Fibroblast of lung (primary cell): ENCODE results near the gene SLC17A9. TPM values are rescaled to one million over a fixed set of nuclear protein-coding genes. Genes with fewer than 3 reads are reported as not detected.

Experiments
- DNase-seq, 2 donors: peaks; one replicate each; pipeline versions ENCODE4 v3.0.0 to v3.0.0-alpha.2; 2010; ENCODE audit warnings: low read depth in 2 of 2
- H2AFZ ChIP-seq: 2 replicates; pipeline ENCODE4 v1.5.1; 2012; ENCODE audit warnings: low read length, control low read depth, inconsistent platforms
- H3K27ac ChIP-seq: 2 replicates; pipeline ENCODE4 v1.5.1; 2011; ENCODE audit warnings: low read length, control low read depth; ENCODE audit not compliant: insufficient read depth
- H3K27me3 ChIP-seq: 2 replicates; pipeline ENCODE4 v1.5.1; 2011; ENCODE audit warnings: mild to moderate bottlenecking, low read length; ENCODE audit not compliant: control insufficient read depth, insufficient read depth
- H3K36me3 ChIP-seq: 2 replicates; pipeline ENCODE4 v1.5.1; 2011; ENCODE audit warnings: low read length; ENCODE audit not compliant: control insufficient read depth, insufficient read depth
- H3K4me1 ChIP-seq: 2 replicates; pipeline ENCODE4 v1.5.1; 2011; ENCODE audit warnings: low read length; ENCODE audit not compliant: control insufficient read depth, insufficient read depth; ENCODE audit errors: extremely low read depth
- H3K4me2 ChIP-seq: 2 replicates; pipeline ENCODE4 v1.5.1; 2011; ENCODE audit warnings: low read length, control low read depth; ENCODE audit not compliant: insufficient read depth; ENCODE audit errors: extremely low read depth
- H3K4me3 ChIP-seq, 4 experiments: fragments of 200-600 bp in 1 of 4; sonication (generic) in 1 of 4; replicated peaks in 1 of 4; 2 replicates each; pipeline ENCODE4 v1.5.1; 2011 to 2016; ENCODE audit warnings: low read length in 4 of 4, low read depth in 3 of 4, mild to moderate bottlenecking in 3 of 4, control low read depth in 2 of 4, inconsistent platforms in 1 of 4, mixed read lengths in 1 of 4; ENCODE audit not compliant: insufficient read depth in 1 of 4; ENCODE audit errors: control extremely low read depth in 1 of 4
- H3K79me2 ChIP-seq: 2 replicates; pipeline ENCODE4 v1.5.1; 2012; ENCODE audit warnings: mild to moderate bottlenecking, low read length, inconsistent platforms; ENCODE audit not compliant: control insufficient read depth, insufficient read depth
- H3K9ac ChIP-seq: 2 replicates; pipeline ENCODE4 v1.5.1; 2011; ENCODE audit warnings: mild to moderate bottlenecking, low read length, control low read depth; ENCODE audit not compliant: insufficient read depth
- H3K9me3 ChIP-seq: 2 replicates; pipeline ENCODE4 v1.5.1; 2012; ENCODE audit warnings: low read depth, low read length; ENCODE audit not compliant: control insufficient read depth, insufficient read depth
- H4K20me1 ChIP-seq: 2 replicates; pipeline ENCODE4 v1.5.1; 2011; ENCODE audit warnings: low read length; ENCODE audit not compliant: control insufficient read depth, insufficient read depth; ENCODE audit errors: extremely low read depth
- CTCF ChIP-seq, 2 donors: IDR thresholded peaks in 1 of 2; conservative IDR thresholded peaks in 1 of 2; 1 replicate in 1 of 2; 2 replicates in 1 of 2; pipeline ENCODE4 v1.5.1; 2011 to 2012; ENCODE audit warnings: low read length in 2 of 2, control low read depth in 1 of 2, inconsistent platforms in 1 of 2, low read depth in 1 of 2, mild to moderate bottlenecking in 1 of 2
- EZH2 ChIP-seq: IDR thresholded peaks from 2 replicates; pipeline ENCODE4 v1.5.1; 2012; ENCODE audit warnings: low read length, control low read depth, mild to moderate bottlenecking; ENCODE audit errors: missing control alignments
- polyA plus RNA-seq, 2 donors: library from polyadenylated mRNA; depleted of rRNA in 1 of 2; stranded (reverse) in 1 of 2; unstranded in 1 of 2; fragments of >200 nt; gene quantifications; 2 replicates each; pipeline ENCODE4 v1.2.1, GENCODE V29; 2011 to 2012; ENCODE audit warnings: missing spikeins in 1 of 2
- total RNA-seq: library from RNA; depleted of rRNA; stranded (reverse); fragments of >200 nt; gene quantifications from 2 replicates; pipeline ENCODE4 v1.2.1, GENCODE V29; 2014

SLC17A9 gene
- total and polyA plus RNA-seq, 2 donors (not counting 1 experiment from before 2014, with no cell fraction given), result 6.4 to 6.8 TPM

GRCh38 chr20:62943396-62943795, 9.1 kb upstream of the SLC17A9 start:
- Histone ChIP-seq H3K4me3 (no peak overlapping the region), H4K20me1 (no peaks in the 10 kb centered on the region)

GRCh38 chr20:62944184-62944583, 8.3 kb upstream of the SLC17A9 start:
- TF ChIP-seq CTCF (conservative IDR thresholded peaks at IDR 0.05 in 1 of 2, IDR thresholded peaks at IDR 0.05 in 1 of 2; ENCODE audit: low read depth in 1 of 2, low read length in 2 of 2) (no peak), EZH2 (no peak)
- H3K4me1 ChIP-seq, result peaks cover 4% of the 10 kb centered on the region
- H3K4me3 ChIP-seq, result no peak overlapping the region
- H4K20me1 ChIP-seq, result no peaks in the 10 kb centered on the region
- peaks cover 15% of the 10 kb centered on the region for H3K36me3 ChIP-seq
- no peaks in the 10 kb centered on the region for H3K9me3 ChIP-seq
- H2AFZ ChIP-seq, result no peak overlapping the region
- no peaks in the 10 kb centered on the region for H3K27me3 ChIP-seq
- DNase-seq, result no peak
- H3K9ac ChIP-seq, result no peak overlapping the region
- H3K27ac ChIP-seq, result no peak overlapping the region
- peaks cover 37% of the 10 kb centered on the region for H3K79me2 ChIP-seq
- H3K4me2 ChIP-seq, result no peak overlapping the region

More at GRCh38 chr20:62943396-62943795, 9.1 kb upstream of the SLC17A9 start:
- H3K79me2 ChIP-seq, result peaks cover 44% of the 10 kb centered on the region
- no peak overlapping the region for H3K4me2 ChIP-seq
- no peak overlapping the region for H3K27ac ChIP-seq
- H2AFZ ChIP-seq, result no peak overlapping the region
- peaks cover 12% of the 10 kb centered on the region for H3K36me3 ChIP-seq
- H3K9ac ChIP-seq, result no peak overlapping the region
- H3K9me3 ChIP-seq, result no peaks in the 10 kb centered on the region
- no peak for DNase-seq
- TF ChIP-seq CTCF (conservative IDR thresholded peaks at IDR 0.05 in 1 of 2, IDR thresholded peaks at IDR 0.05 in 1 of 2; ENCODE audit: low read depth in 1 of 2, low read length in 2 of 2), result no peak
- no peak for TF ChIP-seq EZH2
- H3K27me3 ChIP-seq, result no peaks in the 10 kb centered on the region
- H3K4me1 ChIP-seq, result peaks cover 4% of the 10 kb centered on the region

GRCh38 chr20:62944746-62945145, 7.8 kb upstream of the SLC17A9 start:
- Histone ChIP-seq H3K4me3 (no peak overlapping the region), H3K79me2 (peaks cover 31% of the 10 kb centered on the region), H3K27me3 (no peaks in the 10 kb centered on the region), H3K27ac (no peak overlapping the region), H3K4me2 (no peak overlapping the region), H4K20me1 (no peaks in the 10 kb centered on the region), H3K36me3 (peaks cover 15% of the 10 kb centered on the region), H3K9ac (no peak overlapping the region), H2AFZ (no peak overlapping the region), H3K4me1 (peaks cover 1% of the 10 kb centered on the region), H3K9me3 (no peaks in the 10 kb centered on the region)
- DNase-seq, result no peak
- TF ChIP-seq EZH2 (no peak), CTCF (conservative IDR thresholded peaks at IDR 0.05 in 1 of 2, IDR thresholded peaks at IDR 0.05 in 1 of 2; ENCODE audit: low read depth in 1 of 2, low read length in 2 of 2) (no peak)
